ENCODE measurements around the gene SLC25A10.

Gene SLC25A10

GRCh38 chr17:81685108-81685507, 27.0 kb upstream of the SLC25A10 start:
- DNase-seq (ENCODE audit: extremely low spot score, insufficient read length, low read depth) (no peak), FAIRE-seq (no peak)

DNA sequence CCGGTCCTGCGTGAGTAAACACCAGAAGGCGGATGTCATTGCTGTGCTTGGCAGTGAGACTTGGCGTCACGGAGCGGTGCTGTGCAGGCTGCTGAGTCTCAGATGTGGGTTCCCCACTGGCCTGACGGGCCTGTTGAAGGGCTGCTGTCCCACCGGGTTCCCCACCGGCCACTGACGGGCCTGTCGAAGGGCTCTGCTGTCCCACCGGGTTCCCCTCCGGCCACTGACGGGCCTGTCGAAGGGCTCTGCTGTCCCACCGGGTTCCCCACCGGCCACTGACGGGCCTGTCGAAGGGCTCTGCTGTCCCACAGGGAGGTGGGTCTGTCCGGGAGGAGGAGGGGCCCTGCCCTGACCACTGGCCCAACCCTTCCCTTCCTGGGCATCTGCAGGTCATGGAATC, 25.5 kb upstream of the SLC25A10 start:
- FAIRE-seq, result no peak

DNA sequence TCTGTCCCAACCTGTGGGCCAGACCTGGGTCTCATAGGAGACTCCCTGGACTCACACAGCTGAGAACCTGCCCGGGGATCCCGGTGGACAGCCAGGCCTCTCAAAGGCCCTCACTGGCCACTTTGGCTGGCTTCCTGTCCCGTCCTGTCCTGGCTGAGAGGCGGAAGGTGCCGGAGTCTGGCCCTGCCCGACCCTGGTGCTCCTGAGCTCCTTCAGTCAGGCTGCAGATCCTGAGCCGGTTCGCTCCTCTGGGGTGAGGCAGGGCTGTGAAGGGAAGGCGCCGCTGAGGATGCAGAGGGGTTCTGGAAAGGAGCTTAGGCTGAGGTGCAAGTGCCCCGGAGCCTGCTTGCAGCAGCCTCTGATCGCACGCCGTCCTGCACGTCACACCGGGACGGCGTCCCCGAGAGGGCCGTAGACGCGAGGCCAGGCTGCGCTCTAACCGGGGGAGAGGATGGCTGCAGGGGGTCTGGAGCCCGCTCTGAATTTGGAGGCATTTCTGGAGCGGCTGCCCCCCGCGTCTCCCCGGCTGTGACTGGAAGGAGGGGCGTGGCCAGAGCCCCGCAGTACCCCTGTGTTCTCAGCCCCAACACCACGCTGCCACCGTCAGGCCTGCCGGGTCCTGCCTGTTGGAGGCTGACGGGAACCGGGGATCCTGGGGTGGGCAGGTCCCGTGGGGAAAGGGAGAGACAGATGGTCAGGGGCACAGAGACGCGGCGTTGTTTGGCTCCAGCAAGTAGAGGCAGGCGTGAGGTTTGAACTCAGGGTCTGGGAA, 24.1 kb upstream of the SLC25A10 start:
- DNase-seq (ENCODE audit: extremely low spot score, insufficient read length, low read depth), result no peak
- no peak for FAIRE-seq

More for the DNA sequence above, 25.5 kb upstream of the SLC25A10 start:
- no peak for DNase-seq (ENCODE audit: extremely low spot score, insufficient read length, low read depth)

DNA sequence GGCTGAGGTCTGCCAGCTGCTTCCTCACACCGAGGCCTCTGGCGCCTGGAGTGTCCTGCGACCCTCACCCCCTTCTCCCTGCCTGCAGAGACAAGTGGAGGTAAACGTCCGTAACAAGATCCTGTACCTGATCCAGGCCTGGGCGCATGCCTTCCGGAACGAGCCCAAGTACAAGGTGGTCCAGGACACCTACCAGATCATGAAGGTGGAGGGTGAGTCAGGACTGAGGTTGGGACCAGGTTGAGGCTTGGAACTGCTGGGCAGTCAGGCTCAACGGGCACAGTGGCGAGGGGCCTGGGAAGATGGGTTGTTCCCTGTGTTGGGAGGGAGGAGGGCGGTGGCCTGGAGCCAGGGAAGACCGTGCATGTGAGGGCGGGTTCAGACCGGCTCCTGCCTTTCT, 23.5 kb upstream of the SLC25A10 start:
- DNase-seq (ENCODE audit: extremely low spot score, insufficient read length, low read depth) (no peak), FAIRE-seq (no peak)

GRCh38 chr17:81690066-81690465, 22.0 kb upstream of the SLC25A10 start:
- no peak for FAIRE-seq
- DNase-seq (ENCODE audit: extremely low spot score, insufficient read length, low read depth), result no peak

DNA sequence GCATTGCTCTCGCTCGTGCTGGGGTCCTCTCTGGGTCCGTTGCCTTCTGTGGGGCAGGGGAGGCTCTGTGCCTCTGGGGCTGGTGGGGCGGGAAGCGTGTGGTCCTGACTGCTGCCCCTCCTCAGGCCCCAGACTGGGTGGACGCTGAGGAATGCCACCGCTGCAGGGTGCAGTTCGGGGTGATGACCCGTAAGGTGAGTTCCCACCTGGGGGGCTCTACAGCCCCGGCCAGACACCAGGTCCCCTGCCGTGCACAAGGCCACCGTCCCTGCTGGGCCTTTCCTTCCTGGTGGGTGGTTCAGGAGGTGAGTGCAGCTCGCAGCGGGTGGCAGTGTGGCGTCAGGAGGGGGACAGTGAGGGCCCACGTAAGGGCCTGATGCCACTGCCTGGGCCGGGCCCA, 21.5 kb upstream of the SLC25A10 start:
- no peak for DNase-seq (ENCODE audit: extremely low spot score, insufficient read length, low read depth)

DNA sequence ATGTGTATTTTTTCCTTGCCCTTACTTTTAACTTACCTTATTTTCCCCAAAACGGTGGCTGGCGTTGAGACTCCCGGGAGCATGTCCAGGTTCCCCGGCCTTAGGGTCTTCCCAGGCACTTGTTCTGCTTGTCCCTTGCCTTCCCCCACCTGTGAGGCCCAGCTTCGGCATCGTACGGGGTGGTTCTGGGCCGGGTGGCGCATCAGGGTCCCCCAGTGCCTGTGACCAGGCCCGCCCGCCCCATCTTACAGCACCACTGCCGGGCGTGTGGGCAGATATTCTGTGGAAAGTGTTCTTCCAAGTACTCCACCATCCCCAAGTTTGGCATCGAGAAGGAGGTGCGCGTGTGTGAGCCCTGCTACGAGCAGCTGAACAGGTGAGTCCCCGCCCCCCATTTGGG, 20.9 kb upstream of the SLC25A10 start:
- DNase-seq (ENCODE audit: extremely low spot score, insufficient read length, low read depth) (no peak), FAIRE-seq (no peak)

More for the DNA sequence above, 21.5 kb upstream of the SLC25A10 start:
- no peak for FAIRE-seq

DNA sequence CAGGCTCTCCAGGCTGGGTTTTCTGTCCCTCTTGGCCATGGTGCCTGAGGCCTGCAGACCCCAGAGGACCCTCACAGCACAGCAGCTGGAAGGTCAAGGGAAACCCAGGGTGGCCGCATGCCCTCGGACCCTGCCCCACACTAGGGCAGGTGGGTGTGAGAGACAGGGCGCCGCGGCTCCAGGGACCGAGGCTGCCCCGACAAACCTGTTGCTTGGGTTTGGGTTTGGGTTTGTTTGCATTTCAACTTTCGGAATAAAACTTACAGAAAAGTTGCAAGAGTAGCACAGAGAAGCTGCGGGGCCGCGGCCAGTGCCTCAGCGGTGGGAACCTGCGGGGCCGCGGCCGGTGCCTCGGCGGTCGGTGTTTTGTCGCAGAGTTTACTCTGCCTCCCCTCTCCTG, 20.5 kb upstream of the SLC25A10 start:
- FAIRE-seq (no peak), DNase-seq (ENCODE audit: extremely low spot score, insufficient read length, low read depth) (no peak)

GRCh38 chr17:81693509-81694210, 18.4 kb upstream of the SLC25A10 start:
- DNase-seq (ENCODE audit: extremely low spot score, insufficient read length, low read depth) (no peak), FAIRE-seq (no peak)

GRCh38 chr17:81694810-81695209, 17.3 kb upstream of the SLC25A10 start:
- DNase-seq (ENCODE audit: extremely low spot score, insufficient read length, low read depth), result no peak
- no peak for FAIRE-seq

GRCh38 chr17:81695211-81695610, 16.9 kb upstream of the SLC25A10 start:
- FAIRE-seq, result no peak

DNA sequence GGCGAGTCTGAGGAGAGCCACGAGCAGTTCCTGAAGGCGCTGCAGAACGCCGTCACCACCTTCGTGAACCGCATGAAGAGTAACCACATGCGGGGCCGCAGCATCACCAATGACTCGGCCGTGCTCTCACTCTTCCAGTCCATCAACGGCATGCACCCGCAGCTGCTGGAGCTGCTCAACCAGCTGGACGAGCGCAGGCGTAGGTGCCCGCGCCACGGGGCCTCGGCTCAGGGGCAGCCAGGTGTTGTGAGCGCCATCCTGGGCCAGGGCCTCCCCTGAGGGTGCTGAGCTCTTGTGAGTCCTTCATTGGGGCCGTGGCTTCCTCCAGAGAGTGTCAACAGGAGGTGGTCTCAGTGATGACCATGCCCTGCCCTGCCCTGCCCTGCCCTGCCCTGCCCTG, 16.3 kb upstream of the SLC25A10 start:
- FAIRE-seq (no peak), DNase-seq (ENCODE audit: extremely low spot score, insufficient read length, low read depth) (no peak)

More at GRCh38 chr17:81695211-81695610, 16.9 kb upstream of the SLC25A10 start:
- DNase-seq (ENCODE audit: extremely low spot score, insufficient read length, low read depth), result no peak

DNA sequence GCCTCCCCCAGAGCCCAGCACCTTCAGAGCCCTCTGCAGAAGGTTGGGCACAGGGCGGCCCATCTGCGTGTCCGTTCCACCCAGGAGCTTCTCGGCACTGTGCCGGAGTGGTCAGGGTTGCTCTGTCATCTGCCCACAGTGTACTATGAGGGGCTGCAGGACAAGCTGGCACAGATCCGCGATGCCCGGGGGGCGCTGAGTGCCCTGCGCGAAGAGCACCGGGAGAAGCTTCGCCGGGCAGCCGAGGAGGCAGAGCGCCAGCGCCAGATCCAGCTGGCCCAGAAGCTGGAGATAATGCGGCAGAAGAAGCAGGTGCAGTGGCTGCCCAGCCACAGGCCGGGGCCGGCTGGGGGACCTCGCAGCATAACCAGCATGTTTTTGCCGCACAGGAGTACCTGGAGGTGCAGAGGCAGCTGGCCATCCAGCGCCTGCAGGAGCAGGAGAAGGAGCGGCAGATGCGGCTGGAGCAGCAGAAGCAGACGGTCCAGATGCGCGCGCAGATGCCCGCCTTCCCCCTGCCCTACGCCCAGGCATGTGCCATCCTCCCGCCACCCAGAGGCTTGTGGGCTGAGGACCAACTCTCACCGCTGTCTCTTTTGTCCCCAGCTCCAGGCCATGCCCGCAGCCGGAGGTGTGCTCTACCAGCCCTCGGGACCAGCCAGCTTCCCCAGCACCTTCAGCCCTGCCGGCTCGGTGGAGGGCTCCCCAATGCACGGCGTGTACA, 15.7 kb upstream of the SLC25A10 start:
- no peak for DNase-seq (ENCODE audit: extremely low spot score, insufficient read length, low read depth)
- no peak for FAIRE-seq

GRCh38 chr17:81697261-81698044, 14.6 kb upstream of the SLC25A10 start:
- FAIRE-seq (no peak), DNase-seq (ENCODE audit: extremely low spot score, insufficient read length, low read depth) (no peak)

DNA sequence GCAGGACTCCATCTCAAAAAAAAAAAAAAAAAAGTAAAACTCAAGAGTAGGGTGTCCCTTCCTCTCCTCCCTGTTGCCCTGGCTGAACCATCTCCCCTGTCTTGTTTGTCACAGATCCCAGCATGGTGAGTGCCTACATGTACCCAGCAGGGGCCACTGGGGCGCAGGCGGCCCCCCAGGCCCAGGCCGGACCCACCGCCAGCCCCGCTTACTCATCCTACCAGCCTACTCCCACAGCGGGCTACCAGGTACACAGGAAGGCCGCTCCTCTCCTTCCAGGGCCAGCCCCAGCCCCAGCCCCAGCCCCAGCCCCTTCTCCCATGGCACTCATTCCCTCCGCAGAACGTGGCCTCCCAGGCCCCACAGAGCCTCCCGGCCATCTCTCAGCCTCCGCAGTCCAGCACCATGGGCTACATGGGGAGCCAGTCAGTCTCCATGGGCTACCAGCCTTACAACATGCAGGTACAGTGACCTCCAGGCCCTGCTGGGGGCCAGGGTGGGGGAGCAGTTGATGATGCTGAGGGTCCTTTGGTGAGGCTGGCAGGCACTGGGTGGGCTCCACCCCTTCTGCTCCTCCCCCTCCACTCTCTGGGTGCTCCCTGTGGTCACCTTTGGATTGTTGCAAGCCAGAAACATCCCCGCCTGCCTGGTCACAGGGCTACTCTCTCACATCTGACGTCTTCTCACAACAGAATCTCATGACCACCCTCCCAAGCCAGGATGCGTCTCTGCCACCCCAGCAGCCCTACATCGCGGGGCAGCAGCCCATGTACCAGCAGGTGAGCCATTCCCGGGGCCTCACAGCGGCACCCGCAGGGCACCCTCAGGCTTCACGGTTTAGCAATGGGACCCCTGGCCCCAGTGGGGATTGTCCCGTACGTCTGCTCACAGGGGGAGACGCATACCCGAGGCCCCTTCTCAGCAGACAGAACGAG, 11.5 kb upstream of the SLC25A10 start:
- FAIRE-seq (no peak), DNase-seq (ENCODE audit: extremely low spot score, insufficient read length, low read depth) (no peak)

GRCh38 chr17:81701288-81702071, 10.6 kb upstream of the SLC25A10 start:
- FAIRE-seq (no peak), DNase-seq (ENCODE audit: extremely low spot score, insufficient read length, low read depth) (no peak)

- peak; percentile 94 for FAIRE-seq
- DNase-seq (ENCODE audit: extremely low spot score, insufficient read length, low read depth), result peak; percentile 97
Measured at GRCh38 chr17:81702934-81703746, 8.9 kb upstream of the SLC25A10 start, which contains the start of gene MRPL12. Gene MRPL12 (plus strand): TSS chr17:81703367. CDS start chr17:81703502, 135 bp downstream.
